Activated T-cell treated with anti-CD3 and anti-CD28 coated beads, Interleukin-2, amount 50 U/mL, for 48 hours (primary cell): ENCODE measurements around the gene LTBP1.
A peak's percentile ranks its signal among the peaks of the same experiment; 100 is the strongest.
"Not testable (repeated sequence)": the region's sequence is repeated elsewhere in the genome, so short reads cannot be mapped to it uniquely, and the experiment has no call there.

ENCODE experiments used
- DNase-seq, 2 experiments: peaks; one replicate each; pipeline ENCODE4 v3.0.0-alpha.2; 2020

LTBP1 gene

GRCh38 chr2:33408109-33408508 lies 461.4 kb downstream of the LTBP1 start:
- no peak for DNase-seq

GRCh38 chr2:33409417-33409955 lies 462.7 kb downstream of the LTBP1 start:
- DNase-seq = no peak

DNA sequence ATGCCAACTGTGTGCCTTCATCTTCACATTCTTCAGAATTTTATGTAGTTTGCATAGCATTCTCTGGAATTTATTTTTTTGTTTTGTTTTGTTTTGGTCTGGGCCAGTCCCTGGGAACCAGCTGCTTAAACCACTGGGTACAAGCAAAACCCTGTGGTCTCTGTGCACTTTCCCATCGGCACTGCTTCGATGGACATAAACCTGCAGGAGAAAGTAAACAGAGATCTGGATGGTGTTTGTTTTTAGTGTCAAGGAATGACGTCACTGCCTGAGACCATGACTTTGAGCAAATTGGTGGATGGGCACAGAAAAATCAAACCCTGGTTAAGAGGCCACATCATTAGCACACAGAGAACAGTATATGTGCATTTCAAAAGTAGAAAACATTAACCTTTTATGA lies 465.0 kb downstream of the LTBP1 start:
- DNase-seq = no peak

- DNase-seq = no peak
Measured at GRCh38 chr2:33412920-33413319, 466.2 kb downstream of the LTBP1 start.

GRCh38 chr2:33419581-33420200 lies 472.9 kb downstream of the LTBP1 start:
- no peak for DNase-seq

GRCh38 chr2:33420726-33421125 lies 474.0 kb downstream of the LTBP1 start:
- no peak for DNase-seq

- DNase-seq = no peak
Measured at GRCh38 chr2:33421820-33422219, 475.1 kb downstream of the LTBP1 start.

- DNase-seq = no peak
Measured at GRCh38 chr2:33425161-33425560, 478.4 kb downstream of the LTBP1 start.

- DNase-seq = no peak
Measured at GRCh38 chr2:33425586-33426031, 478.9 kb downstream of the LTBP1 start.

DNA sequence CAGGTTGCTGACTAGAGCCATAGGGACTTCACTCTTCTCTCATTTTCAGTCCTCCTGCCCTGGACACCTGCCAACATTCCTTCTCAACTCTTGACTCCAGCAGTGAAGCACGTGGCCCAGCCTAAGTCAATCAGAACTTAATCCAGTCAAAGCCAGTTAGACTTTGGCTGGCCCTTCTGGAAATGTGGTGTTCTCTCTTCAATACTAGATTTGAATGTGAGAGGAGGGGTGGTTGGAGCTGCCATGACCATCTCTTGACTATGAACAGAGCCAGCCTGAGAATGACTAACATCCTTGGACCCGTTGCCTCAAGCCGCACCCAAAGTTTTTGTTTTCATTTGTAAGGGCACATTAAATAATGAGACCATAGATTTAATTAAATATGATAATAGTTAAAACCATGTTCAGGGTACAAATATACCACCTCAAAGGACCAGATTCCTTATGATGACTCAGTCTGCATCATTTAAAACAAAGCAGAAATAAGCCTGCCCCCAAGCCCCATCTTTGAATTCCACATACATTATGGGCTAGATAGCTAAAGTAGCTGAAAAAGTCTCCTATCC lies 480.0 kb downstream of the LTBP1 start:
- DNase-seq = no peak

- no peak for DNase-seq
Measured at GRCh38 chr2:33430077-33430476, 483.3 kb downstream of the LTBP1 start.

- no peak for DNase-seq
Measured at GRCh38 chr2:33430856-33431255, 484.1 kb downstream of the LTBP1 start.

DNA sequence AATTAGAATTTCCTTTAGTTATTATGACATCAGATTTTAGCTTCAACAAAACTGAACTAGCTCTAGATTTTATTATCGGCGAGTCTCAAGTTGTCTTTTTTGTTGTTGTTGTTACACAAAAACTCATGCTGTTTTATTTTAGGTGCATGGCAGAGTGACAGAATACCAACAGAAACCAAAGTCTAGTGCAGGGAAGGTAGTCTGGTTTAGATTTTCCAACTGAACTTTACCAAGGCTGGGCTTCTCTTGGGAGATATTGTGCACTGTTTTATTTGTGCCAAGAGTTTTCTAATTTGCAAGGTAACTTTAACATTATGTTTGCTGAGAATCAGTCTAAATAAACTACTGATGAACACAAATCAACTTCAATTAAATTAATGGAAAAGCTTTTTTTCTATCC lies 486.1 kb downstream of the LTBP1 start:
- DNase-seq = no peak

DNA sequence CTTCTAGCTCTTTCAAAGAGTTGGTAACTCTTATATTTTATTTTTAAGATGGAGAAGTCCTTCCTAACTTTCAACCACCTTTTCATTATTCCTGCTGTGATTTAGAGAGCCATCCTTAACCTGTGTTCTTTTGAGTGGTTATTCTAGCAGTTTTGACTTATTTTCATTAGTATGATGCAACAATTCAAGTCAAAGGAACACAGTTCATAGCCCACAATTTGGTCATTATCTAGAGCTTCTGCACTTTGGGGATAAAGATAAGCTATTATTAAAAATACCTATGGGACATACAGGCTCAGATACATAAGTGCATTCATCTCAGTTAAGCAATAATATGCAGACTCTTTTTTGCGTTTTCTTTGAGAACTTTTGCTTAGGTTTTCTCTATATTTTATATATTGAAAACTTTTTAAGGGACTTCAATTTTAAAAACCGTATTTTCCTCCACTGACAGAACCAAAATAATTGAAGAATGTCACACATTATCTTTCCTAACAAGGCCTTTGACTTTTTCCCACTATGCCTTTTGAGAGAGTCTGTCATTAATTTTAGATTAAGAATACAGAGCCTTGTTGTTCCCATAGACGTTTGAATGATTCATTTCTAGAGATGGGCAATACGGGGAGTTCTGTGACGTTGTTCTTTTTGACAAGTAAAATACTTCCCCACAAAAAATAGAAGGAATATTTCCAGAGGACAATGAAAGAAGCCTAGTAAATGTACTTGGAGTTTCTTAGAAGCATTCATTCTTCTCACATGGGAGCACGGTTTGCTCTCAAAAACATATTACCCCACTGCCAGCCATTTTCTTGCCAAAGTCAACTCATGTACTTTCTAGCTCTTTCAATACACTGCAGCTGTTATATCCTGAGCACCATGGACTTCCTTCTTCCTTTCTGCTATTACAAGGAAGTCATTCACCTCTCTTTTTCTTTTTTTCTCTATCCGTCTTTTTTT lies 486.8 kb downstream of the LTBP1 start:
- DNase-seq = no peak

DNA sequence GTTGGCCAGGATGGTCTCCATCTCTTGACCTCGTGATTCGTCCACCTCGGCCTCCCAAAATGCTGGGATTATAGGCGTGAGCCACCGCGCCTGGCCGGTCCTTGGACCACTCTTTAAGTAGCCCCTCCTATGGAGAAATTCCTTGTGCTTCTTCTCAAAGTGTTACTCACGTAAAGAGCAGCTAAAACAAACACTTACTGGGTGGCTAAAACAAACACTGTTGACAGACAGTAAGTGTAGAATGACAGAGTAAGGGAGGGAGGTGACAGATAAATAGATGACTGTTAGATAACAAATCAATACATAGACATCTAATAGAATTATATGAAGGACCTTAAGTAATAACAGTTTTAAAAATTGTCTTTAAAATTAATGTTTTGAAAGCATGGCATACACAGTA lies 488.8 kb downstream of the LTBP1 start:
- no peak for DNase-seq

DNA sequence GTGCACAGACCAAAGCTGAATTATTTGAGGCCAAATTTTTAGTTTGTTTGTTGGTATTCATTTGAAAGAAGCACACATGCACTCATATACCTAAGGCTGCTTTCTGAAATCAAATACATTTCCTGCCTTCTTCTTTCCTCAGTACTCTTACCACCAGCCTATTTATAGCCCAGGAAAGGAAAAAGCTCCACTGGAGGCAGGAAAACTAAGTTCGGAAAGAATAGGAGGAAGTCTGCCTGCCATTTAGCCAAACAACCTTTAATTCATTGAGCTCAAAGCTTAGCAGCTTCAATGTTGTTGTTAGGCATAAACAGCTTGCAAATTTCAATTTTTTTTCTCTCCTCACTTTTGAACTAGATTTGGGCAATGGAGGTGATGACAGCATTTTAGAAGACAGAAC lies 489.3 kb downstream of the LTBP1 start:
- no peak for DNase-seq

DNA sequence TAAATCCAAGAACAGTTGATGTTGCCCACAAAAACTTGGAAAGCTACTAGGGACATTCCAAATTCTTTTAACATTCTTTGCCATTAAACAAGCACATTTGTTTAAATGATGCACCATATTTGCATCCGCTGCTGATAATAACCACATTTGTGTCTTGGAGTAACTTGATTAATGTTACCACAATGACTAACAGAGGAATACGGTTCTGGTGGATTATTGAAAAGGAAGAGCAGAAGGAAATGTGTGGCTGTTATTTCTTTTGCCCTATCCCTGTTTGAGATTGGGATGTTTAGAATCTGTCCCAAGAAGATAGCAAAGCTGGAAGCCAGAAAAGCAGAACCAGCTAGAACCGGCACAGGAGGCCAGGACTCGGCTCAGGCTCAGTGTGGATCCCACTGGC lies 490.5 kb downstream of the LTBP1 start:
- no peak for DNase-seq

DNA sequence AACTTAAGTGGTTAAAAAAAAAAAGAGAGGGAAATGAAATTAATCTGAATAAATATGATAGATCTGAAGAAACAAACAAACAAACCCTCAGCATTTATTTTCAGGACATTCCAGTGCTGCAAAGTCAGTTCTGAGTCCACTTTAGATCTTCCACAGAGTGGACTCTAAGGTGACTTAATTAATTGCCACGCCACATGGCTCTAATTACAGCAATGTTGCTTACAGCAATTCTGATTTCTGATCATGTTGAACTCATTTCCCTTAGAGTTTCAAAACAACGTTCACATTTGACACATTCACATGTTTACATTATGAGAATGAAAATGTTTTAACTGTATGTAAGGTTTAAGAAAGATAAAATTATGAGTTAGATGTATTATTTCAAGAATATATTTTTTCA lies 491.1 kb downstream of the LTBP1 start:
- DNase-seq = no peak

- peak; percentile 63 to 64 for DNase-seq
Measured at GRCh38 chr2:33441235-33441810, 494.6 kb downstream of the LTBP1 start.

GRCh38 chr2:33442052-33442451 lies 495.3 kb downstream of the LTBP1 start:
- not testable (repeated sequence) for DNase-seq

DNA sequence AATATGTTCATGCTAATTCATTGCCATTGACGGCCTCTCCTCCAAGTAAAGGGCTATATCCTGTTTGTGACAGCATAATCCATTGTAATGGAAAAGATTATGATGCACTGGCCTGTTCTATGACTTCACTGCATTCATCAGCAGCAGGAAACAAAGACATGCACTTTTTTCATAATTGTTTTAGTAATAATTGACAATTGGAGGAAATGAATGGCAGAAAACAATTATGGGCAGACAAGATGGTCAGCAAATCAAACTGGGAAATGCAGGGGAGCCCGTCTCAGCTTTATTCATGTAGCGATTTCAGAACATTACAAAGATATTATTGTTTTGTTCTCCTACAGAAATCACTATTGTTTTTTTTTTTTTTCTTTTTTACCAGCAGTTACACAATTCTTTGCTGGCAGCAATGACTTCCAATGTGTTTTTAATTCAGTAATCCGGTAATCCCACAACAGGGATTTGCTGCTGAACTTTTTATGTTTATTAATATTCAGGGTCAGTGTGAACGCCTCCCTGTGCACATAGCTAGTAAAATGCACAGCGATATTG lies 495.9 kb downstream of the LTBP1 start:
- DNase-seq = no peak

GRCh38 chr2:33443274-33443829 lies 496.6 kb downstream of the LTBP1 start:
- no peak for DNase-seq

GRCh38 chr2:33444967-33445366 lies 498.2 kb downstream of the LTBP1 start:
- no peak for DNase-seq
